IPS-18a (cell line): ENCODE results near the gene RNF115.
"Not testable (repeated sequence)": the region's sequence is repeated elsewhere in the genome, so short reads cannot be mapped to it uniquely, and the experiment has no call there.

Experiments
- H3K27ac ChIP-seq: one replicate; pipeline ENCODE4 v1.5.1; 2013; ENCODE audit warnings: low read length
- H3K27me3 ChIP-seq: one replicate; pipeline ENCODE4 v1.6.1; 2013; ENCODE audit warnings: mild to moderate bottlenecking, low read length; ENCODE audit not compliant: control insufficient read depth, insufficient read depth
- H3K36me3 ChIP-seq: one replicate; pipeline ENCODE4 v1.6.1; 2013; ENCODE audit warnings: low read depth, low read length; ENCODE audit not compliant: control insufficient read depth
- H3K4me1 ChIP-seq: one replicate; pipeline ENCODE4 v1.6.1; 2013; ENCODE audit warnings: low read depth, low read length; ENCODE audit not compliant: control insufficient read depth
- H3K4me3 ChIP-seq: one replicate; pipeline ENCODE4 v1.5.1; 2013; ENCODE audit warnings: low read length
- H3K9ac ChIP-seq: one replicate; pipeline ENCODE4 v1.6.1; 2013; ENCODE audit warnings: mild to moderate bottlenecking, low read length, moderate library complexity
- H3K9me3 ChIP-seq: one replicate; pipeline ENCODE4 v1.6.1; 2013; ENCODE audit warnings: low read depth, low read length; ENCODE audit not compliant: control insufficient read depth

The RNF115 gene

DNA sequence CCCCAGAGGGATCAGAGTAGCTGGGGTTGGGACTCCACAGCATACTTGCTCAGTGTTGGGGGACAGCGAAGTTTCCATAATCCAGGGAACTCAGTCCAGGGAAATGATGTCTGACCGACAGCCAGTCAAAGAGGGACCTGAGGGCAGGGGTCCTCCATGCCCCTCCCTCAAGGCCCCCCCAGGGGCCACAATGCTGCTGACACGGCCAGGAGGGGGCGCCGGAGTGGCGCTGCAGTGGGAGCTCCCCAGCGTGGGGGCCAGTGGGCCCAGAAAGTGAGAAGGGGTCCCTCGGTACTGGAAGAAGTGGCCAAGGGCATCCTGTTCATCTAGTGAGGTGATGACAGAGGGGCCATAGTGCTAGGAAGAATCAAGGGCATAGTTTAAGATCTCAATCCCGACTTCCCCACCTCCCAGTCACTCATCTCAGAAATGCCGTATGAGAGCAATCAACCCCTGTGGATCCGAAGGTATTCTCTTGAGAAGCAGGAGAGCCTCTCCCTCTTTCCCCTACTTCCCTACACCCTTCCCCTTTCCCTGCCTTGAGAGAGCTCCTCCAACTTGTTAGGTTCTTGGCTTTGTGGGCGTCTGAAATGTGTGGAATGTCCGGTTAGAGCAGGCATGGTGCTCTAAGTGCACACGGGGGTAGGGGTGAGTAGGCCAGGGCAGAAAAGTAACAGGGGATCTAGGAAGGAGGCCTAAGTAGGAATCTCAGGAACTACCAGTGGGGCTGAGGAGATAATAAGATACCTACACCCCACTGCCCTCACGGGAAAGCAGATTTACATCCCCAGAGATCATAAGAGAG, 25.7 kb upstream of the RNF115 start:
- Histone ChIP-seq H3K27ac (no peak overlapping the region), H3K27me3 (peaks cover 7% of the 10 kb centered on the region), H3K4me1 (no peaks in the 10 kb centered on the region), H3K36me3 (peaks cover 44% of the 10 kb centered on the region), H3K9ac (no peak overlapping the region), H3K9me3 (no peaks in the 10 kb centered on the region), H3K4me3 (no peak overlapping the region)

DNA sequence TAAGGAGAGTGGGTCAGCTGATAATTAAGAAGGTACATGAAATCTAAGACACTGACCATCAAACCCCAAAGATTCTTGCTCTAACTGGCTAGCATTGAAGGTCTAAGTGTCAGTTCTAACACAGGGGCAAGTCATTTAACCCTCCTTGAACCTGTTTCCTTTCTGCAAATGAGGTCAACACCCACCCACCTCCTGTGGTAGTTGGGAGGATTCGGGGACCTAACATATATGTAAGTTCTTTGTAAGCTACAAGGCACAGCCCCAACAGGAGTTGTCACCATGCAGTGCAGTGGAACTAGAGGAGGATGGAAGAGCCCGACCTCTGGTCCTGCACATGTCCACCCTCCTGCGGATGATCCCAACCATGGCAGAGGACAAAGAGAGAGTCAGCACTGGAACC, 23.9 kb upstream of the RNF115 start:
- Histone ChIP-seq H3K27ac (no peak overlapping the region), H3K36me3 (peaks cover 36% of the 10 kb centered on the region)

DNA sequence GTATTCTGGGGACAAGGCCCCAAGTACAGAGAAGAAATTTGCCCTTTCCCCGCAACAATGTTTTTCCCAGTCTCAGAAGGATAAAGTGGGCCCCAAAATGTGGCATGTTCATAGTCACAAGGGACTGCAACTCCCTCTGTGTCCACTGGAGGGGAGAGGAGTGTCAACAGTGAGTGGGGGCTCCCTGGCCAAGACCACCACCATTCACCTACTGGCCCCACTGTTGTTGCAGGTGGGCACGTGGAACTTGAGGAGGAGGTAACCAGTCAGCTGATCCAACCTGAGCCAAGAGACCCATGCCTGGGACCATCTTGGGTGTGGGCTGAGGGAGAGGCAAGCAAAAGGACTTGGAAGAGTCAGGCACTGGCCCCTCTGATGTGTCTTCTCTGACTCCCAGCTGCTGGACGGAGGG, 22.3 kb upstream of the RNF115 start:
- Histone ChIP-seq H3K36me3 (peaks cover 40% of the 10 kb centered on the region), H3K27ac (no peak overlapping the region), H3K9ac (peak overlapping the region; percentile 47), H3K27me3 (peaks cover 10% of the 10 kb centered on the region), H3K4me1 (no peaks in the 10 kb centered on the region), H3K4me3 (peak overlapping the region; percentile 72), H3K9me3 (no peaks in the 10 kb centered on the region)

More for the DNA sequence above, 23.9 kb upstream of the RNF115 start:
- Histone ChIP-seq H3K4me3 (no peak overlapping the region), H3K9ac (no peak overlapping the region), H3K27me3 (peaks cover 10% of the 10 kb centered on the region), H3K4me1 (no peaks in the 10 kb centered on the region), H3K9me3 (no peaks in the 10 kb centered on the region)

DNA sequence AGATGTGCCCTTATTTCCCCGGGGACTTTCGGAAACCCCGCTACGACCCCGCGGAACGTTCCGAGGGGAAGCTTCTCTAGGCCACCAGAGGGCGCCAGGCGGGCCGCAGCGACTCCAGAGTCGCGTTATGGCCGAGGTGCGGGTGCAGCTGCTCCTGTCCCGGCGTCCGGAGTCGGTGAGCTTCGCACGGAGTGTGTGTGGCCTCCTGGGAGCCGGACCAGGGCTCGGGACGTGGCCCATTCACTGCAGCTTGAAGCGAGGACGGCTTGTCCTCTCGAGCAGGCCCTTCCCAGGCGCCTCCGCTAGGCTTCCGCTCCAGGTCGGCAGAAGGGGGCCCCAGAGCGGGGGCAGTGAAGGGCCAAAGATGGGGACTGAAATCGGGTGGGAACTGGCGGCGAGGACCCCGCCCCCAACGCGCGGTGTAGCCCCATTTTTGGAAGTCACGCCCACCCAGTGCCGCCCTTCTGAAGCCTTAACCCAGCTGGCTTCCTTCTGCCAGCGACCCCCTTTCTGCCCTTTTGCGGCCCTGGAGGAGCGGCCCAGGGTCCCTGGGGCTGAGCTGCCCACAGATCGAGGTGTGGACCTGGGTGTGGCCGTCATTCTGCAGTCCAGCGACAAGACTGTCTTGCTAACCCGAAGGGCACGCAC, 21.7 kb upstream of the RNF115 start, which contains the start of gene NUDT17:
TSS of gene NUDT17 (plus strand) at position 117 of the 648 bp plus-strand sequence. CDS start at position 128, 11 bp downstream.
- Histone ChIP-seq H3K27me3 (peaks cover 10% of the 10 kb centered on the region), H3K9me3 (no peaks in the 10 kb centered on the region), H3K4me3 (peak within 1 kb of the TSS; percentile 72), H3K36me3 (peaks cover 41% of the 10 kb centered on the region), H3K4me1 (no peaks in the 10 kb centered on the region), H3K9ac (peak within 1 kb of the TSS; percentile 47), H3K27ac (no peak within 1 kb of the TSS)

DNA sequence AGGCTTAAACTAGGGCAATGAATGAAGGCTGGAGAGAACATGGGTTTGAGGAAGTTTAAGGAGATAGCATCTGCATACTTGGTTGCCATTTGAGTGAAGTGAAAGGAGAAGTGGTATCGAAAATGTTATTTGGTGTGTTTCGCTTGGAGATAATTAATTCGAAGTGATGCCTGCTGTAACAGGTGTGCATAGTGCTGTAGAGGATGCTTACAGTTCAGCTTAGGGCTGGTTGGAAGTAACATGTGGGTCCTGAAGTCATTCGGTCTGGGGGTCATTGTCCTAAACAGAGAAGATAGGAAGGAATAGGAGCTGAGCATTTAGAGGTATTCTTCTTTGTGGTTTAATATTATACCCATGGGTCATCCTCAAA, 21.2 kb upstream of the RNF115 start:
- peak overlapping the region; percentile 72 for H3K4me3 ChIP-seq
- peaks cover 10% of the 10 kb centered on the region for H3K27me3 ChIP-seq
- H3K9me3 ChIP-seq, result no peaks in the 10 kb centered on the region
- H3K9ac ChIP-seq, result no peak overlapping the region
- no peak overlapping the region for H3K27ac ChIP-seq
- peaks cover 38% of the 10 kb centered on the region for H3K36me3 ChIP-seq
- no peaks in the 10 kb centered on the region for H3K4me1 ChIP-seq

DNA sequence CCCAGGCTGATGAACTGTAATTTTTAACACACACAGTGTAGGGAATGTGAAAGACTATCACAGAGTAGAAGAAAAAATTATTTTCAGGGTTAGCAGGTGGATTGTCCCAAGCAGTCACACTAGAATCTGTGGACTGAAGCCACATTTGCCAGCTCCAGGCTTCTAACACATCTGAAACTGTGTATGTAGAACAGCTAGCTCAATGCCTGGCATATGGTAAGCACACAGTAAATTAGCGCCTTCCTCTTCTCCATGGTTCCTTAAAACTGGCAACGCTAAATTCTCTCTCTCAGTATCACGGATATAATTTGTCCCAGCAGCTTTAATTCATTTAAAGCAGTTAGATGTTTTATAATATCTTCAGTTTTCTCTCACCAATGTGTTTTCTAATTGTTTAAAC, 19.1 kb upstream of the RNF115 start:
- H3K36me3 ChIP-seq, result peaks cover 46% of the 10 kb centered on the region

DNA sequence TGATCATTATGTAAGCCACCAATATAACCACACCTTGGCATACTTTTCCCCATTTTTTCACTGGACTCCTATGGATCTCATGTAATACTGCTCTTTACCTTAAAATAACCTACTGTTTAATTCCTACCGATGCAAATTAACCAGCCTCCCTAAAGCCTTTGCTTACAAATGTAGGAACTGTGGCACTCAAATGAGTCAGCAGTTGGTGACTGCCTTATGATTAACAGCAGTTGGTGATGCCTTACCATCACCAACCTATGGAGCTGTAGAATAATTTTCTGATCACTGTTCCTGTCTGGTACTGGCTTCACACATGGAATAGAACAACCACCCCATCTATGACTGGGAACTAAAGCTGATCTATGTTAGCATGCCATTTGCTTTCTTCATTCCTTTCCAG, 13.8 kb upstream of the RNF115 start:
- no peaks in the 10 kb centered on the region for H3K4me1 ChIP-seq
- no peak overlapping the region for H3K9ac ChIP-seq
- no peak overlapping the region for H3K4me3 ChIP-seq
- H3K9me3 ChIP-seq, result no peaks in the 10 kb centered on the region
- H3K27me3 ChIP-seq, result no peaks in the 10 kb centered on the region
- no peak overlapping the region for H3K27ac ChIP-seq
- peaks cover 77% of the 10 kb centered on the region for H3K36me3 ChIP-seq

More for the DNA sequence above, 19.1 kb upstream of the RNF115 start:
- no peak overlapping the region for H3K27ac ChIP-seq
- H3K27me3 ChIP-seq, result peaks cover 10% of the 10 kb centered on the region
- no peaks in the 10 kb centered on the region for H3K4me1 ChIP-seq
- H3K4me3 ChIP-seq, result no peak overlapping the region
- no peaks in the 10 kb centered on the region for H3K9me3 ChIP-seq
- no peak overlapping the region for H3K9ac ChIP-seq

DNA sequence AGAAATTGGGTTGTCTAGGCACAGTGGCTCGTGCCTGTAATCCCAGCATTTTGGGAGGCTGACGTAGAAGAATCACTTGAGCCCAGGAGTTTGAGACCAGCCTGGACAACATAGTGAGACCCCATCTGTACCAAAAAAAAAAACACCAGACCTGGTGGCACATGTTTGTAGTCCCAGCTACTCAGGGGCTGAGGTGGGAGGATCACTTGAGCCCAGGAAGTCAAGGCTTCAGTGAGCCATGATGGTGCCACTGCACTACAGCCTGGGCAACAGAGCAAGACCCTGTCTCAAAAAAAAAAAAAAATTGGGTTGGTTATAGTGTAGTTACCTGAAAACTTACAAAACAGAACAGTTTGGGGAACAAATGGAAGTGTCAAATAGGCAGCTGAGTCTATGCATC, 6.9 kb upstream of the RNF115 start:
- H3K27me3 ChIP-seq, H3K27ac ChIP-seq, H3K4me1 ChIP-seq, H3K4me3 ChIP-seq, H3K9me3 ChIP-seq, H3K9ac ChIP-seq: not testable (repeated sequence)
- peaks cover 71% of the 10 kb centered on the region for H3K36me3 ChIP-seq

DNA sequence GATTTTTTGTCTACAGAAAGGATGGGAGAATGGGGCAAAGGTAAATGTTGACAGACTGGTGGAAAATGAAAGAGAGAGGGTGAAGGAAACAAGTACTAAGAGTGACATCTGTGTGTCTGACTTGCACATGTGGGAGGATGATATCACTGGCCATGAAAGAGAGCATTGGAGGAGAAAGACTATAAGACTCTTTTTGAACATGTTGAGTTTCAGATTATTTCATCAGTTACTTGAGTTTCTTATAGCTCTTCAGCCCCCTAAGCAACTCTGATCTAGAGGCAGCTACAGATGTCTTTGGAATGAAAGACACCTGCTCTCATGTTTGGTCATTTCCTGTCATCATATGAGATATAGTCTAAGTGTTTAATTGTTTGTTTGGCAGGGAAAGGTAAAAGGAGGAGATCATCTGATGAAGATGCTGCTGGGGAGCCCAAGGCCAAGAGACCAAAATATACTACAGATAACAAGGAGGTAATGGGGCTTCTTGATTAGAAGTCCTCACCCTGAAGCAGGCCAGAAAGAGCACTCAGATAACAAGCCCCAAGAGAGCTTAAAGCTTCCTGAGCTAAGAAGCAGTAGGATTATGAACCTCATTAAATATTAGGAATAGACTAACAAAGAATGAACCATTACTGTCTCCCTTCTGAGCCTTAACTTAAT, 4.6 kb upstream of the RNF115 start:
- Histone ChIP-seq H3K27ac (no peak overlapping the region), H3K9ac (no peak overlapping the region)

DNA sequence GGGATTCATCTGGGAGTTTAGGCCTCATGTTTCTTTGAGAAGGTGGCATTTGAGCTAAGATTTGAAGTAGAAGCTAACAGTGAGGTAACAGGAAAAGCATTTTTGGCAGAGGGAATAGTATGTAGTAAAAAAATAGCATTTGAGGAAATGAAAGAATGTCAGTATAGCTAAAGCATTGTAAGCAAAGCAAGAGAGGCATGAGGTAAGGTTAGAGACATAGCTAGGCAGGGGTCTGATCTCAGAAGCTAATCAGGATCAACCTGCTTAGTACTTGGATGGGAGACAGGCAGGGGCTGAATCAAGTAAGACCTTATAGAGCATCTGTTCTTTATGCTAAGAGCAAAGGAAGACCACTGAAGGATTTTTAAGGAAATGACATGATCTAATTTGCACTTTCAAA, 4.1 kb upstream of the RNF115 start:
- no peaks in the 10 kb centered on the region for H3K4me1 ChIP-seq
- H3K9ac ChIP-seq, result no peak overlapping the region
- H3K4me3 ChIP-seq, result no peak overlapping the region
- H3K9me3 ChIP-seq, result no peaks in the 10 kb centered on the region
- H3K36me3 ChIP-seq, result peaks cover 56% of the 10 kb centered on the region
- H3K27ac ChIP-seq, result no peak overlapping the region
- no peaks in the 10 kb centered on the region for H3K27me3 ChIP-seq

More for the DNA sequence above, 4.6 kb upstream of the RNF115 start:
- no peaks in the 10 kb centered on the region for H3K4me1 ChIP-seq
- H3K36me3 ChIP-seq, result peaks cover 61% of the 10 kb centered on the region
- no peaks in the 10 kb centered on the region for H3K27me3 ChIP-seq
- no peak overlapping the region for H3K4me3 ChIP-seq
- H3K9me3 ChIP-seq, result no peaks in the 10 kb centered on the region

DNA sequence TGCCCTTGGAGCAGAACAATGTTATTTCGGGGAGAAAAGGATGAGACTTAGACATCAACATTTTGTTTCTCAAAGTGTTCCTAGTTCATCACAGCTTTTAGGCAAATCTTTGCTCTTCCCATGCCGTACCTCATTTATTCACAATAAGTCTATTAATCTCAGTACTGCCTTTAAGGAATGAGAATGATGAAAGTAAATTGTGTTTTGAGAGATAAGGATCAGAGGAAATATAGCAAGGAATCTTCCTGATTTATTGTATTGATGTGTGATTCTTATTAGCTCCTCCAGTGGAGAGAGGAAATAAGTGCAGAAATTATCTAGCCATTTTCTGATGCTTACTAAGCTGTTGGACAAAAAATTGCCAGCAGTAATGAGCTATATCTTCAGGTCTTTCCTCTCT, 2.1 kb upstream of the RNF115 start:
- peaks cover 44% of the 10 kb centered on the region for H3K36me3 ChIP-seq
- H3K9me3 ChIP-seq, result no peaks in the 10 kb centered on the region
- no peak overlapping the region for H3K27ac ChIP-seq
- H3K9ac ChIP-seq, result no peak overlapping the region
- no peak overlapping the region for H3K4me3 ChIP-seq
- no peaks in the 10 kb centered on the region for H3K4me1 ChIP-seq
- no peaks in the 10 kb centered on the region for H3K27me3 ChIP-seq
